GM12892 (cell line): Measurements from ENCODE around the gene ZNF652.

Source experiments
- POLR2A ChIP-seq: IDR thresholded peaks from 2 replicates; pipeline ENCODE4 v1.6.1; 2011; ENCODE audit warnings: low read depth, low read length, control low read depth
- TAF1 ChIP-seq: IDR thresholded peaks from 2 replicates; pipeline ENCODE4 v1.6.1; 2011; ENCODE audit warnings: low read depth, mild to moderate bottlenecking, control low read depth, low read length, borderline replicate concordance

DNA sequence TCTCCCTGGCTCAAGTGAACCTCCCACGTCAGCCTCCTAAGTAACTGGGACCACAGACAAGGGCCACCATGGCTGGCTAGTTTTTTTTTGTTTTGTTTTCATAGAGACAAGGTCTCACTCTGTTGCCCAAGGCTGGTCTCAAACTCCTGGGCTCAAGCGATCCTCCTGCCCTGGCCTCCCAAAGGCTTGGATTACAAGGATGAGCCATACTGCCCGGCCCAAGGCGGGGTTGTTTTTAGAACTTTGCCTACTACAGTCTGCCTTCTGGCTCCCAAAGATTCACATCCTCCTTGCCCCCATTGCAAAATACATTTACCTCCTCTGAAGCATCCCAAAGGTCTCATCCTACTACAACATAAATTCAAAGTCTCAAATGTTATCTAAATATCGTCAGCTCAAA lies 82.0 kb downstream of the ZNF652 start:
- TF ChIP-seq POLR2A (no peak), TAF1 (no peak)
